Bronchial epithelial cell (primary cell): ENCODE measurements around the gene AHDC1. TPM values are rescaled to one million over a fixed set of nuclear protein-coding genes. Genes with fewer than 3 reads are reported as not detected.
A peak's percentile ranks its signal among the peaks of the same experiment; 100 is the strongest.
"Not testable (repeated sequence)": the region's sequence is repeated elsewhere in the genome, so short reads cannot be mapped to it uniquely, and the experiment has no call there.

ENCODE experiments used
- DNase-seq: peaks from one replicate; pipeline ENCODE4 v3.0.0-alpha.2; 2010; ENCODE audit warnings: low read depth
- FAIRE-seq: peaks from 2 replicates; lab custom pipeline; 2011; peaks lifted over from hg19 to GRCh38; lab: Jason Lieb, UNC
- H3K27me3 ChIP-seq: 2 replicates; pipeline ENCODE4 v1.5.1; 2011; ENCODE audit warnings: low read length; ENCODE audit not compliant: control insufficient read depth, insufficient read depth
- H3K36me3 ChIP-seq: 2 replicates; pipeline ENCODE4 v1.5.1; 2011; ENCODE audit warnings: low read length; ENCODE audit not compliant: control insufficient read depth, insufficient read depth
- H3K4me3 ChIP-seq: 2 replicates; pipeline ENCODE4 v1.5.1; 2011; ENCODE audit warnings: mild to moderate bottlenecking, low read depth, low read length, control low read depth
- CTCF ChIP-seq: IDR thresholded peaks from 2 replicates; pipeline ENCODE4 v1.5.1; 2011; ENCODE audit warnings: mild to moderate bottlenecking, moderate library complexity, low read length, control low read depth, inconsistent platforms; ENCODE audit not compliant: insufficient read depth, severe bottlenecking
- total RNA-seq: library from RNA; depleted of rRNA; stranded (reverse); fragments of >200 nt; gene quantifications from 2 replicates; pipeline ENCODE4 v1.2.1, GENCODE V29; 2014

AHDC1 gene
- total RNA-seq, 1 donor from 2014 or later: 5.0 TPM

- FAIRE-seq (no peak), DNase-seq (no peak)
- TF ChIP-seq CTCF: no peak
- H3K36me3 ChIP-seq: no peaks in the 10 kb centered on the region
- no peaks in the 10 kb centered on the region for H3K27me3 ChIP-seq
- no peak overlapping the region for H3K4me3 ChIP-seq
Measured at GRCh38 chr1:27506703-27507102, 97.2 kb downstream of the AHDC1 start.

DNA sequence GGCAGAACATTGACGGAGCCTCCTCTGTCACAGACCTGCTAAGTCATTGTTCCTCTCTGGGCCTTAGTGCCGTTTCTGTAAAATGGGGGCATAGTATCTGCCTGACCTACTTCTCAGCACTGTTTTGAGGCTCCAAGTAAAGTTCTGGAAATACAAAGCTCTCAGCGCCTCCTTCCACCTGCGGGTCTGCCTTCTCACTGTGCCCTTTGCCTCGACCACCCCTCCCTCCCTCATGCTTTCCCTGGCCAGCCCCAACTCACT lies 98.6 kb downstream of the AHDC1 start:
- FAIRE-seq (no peak), DNase-seq (no peak)
- H3K27me3 ChIP-seq: no peaks in the 10 kb centered on the region
- H3K36me3 ChIP-seq: no peaks in the 10 kb centered on the region
- TF ChIP-seq CTCF: no peak
- no peak overlapping the region for H3K4me3 ChIP-seq

- FAIRE-seq (no peak), DNase-seq (peak; percentile 54)
- Histone ChIP-seq H3K27me3 (no peaks in the 10 kb centered on the region), H3K36me3 (no peaks in the 10 kb centered on the region), H3K4me3 (no peak overlapping the region)
- TF ChIP-seq CTCF: no peak
Measured at GRCh38 chr1:27504588-27505419, 99.1 kb downstream of the AHDC1 start.

DNA sequence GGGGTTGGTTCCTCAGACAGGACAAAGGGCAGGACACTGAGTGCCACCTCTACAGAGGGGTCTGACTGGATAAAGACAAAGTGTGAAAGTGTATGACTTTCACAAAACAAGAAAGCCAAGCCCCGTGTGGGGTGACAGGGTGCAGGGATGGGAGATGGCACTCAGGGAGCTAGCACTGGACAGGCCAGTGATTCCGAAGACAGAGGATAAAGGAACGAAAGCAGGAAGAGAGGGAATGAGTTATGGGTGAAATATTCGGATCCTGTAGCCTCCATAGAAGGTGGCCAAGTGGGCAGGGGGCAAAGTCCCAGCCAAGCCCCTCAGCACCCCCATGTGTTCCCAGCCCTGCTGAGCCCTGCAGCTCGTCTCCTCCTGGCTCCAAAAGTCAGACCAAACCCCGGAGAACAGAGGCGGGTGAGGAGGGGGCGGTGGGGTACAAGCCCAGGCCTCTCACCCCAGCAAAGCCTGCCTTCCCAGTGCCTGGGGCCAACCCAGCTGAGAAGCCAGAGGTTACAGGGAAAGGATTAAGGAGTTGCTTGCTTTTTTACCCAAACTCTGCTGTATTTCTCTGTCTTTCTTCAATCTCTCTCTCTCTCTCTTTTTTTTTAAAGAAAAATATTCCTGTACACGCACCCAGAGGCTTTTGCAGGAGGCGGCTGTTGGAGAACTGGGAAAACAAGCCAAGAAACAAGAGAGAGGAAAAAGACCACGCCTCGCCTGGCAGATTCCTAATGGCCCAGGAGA lies 99.9 kb downstream of the AHDC1 start:
- no peak for FAIRE-seq
- TF ChIP-seq CTCF: no peak

DNA sequence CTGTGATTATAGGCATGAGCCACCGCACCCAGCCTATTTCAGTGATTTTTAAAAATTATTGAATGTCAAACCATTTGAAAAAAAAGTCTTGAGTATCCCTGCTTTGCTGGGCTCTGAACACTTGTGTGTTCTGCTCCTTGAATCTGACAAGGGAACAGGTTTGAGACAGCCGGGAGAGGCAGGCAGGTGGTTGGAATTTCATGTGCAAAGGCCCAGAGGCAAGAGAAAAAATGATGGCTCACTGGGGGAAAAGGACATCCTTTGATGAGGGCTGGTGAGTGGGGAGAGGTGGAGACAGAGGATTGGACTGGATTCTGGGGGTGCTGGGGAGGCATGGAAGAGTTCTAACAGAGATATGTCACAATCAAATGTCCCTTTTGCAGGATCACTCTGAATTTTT lies 100.9 kb downstream of the AHDC1 start:
- Histone ChIP-seq H3K36me3 (no peaks in the 10 kb centered on the region), H3K27me3 (no peaks in the 10 kb centered on the region), H3K4me3 (no peak overlapping the region)
- FAIRE-seq (no peak), DNase-seq (no peak)
- no peak for TF ChIP-seq CTCF

More for the DNA sequence above, 99.9 kb downstream of the AHDC1 start:
- Histone ChIP-seq H3K4me3 (no peak overlapping the region), H3K36me3 (no peaks in the 10 kb centered on the region), H3K27me3 (no peaks in the 10 kb centered on the region)
- no peak for DNase-seq

DNA sequence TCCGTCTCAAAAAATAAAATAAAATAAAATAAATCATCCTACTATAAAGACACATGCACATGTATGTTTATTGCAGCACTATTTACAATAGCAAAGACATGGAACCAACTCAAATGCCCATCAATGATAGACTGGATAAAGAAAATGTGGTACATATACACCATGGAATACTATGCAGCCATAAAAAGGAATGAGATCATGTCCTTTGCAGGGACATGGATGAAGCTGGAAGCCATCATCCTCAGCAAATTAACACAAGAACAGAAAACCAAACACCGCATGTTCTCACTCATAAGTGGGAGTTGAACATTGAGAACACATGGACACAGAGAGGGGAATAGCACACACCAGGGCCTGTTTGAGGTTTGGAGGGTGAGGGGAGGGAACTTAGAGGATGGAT lies 102.8 kb downstream of the AHDC1 start:
- not testable (repeated sequence) for H3K4me3 ChIP-seq, H3K36me3 ChIP-seq, DNase-seq, H3K27me3 ChIP-seq, FAIRE-seq
